ENCODE data around the gene MARCHF3.
"Not testable (repeated sequence)": the region's sequence is repeated elsewhere in the genome, so short reads cannot be mapped to it uniquely, and the experiment has no call there.

The MARCHF3 gene, protein sequence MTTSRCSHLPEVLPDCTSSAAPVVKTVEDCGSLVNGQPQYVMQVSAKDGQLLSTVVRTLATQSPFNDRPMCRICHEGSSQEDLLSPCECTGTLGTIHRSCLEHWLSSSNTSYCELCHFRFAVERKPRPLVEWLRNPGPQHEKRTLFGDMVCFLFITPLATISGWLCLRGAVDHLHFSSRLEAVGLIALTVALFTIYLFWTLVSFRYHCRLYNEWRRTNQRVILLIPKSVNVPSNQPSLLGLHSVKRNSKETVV

DNA sequence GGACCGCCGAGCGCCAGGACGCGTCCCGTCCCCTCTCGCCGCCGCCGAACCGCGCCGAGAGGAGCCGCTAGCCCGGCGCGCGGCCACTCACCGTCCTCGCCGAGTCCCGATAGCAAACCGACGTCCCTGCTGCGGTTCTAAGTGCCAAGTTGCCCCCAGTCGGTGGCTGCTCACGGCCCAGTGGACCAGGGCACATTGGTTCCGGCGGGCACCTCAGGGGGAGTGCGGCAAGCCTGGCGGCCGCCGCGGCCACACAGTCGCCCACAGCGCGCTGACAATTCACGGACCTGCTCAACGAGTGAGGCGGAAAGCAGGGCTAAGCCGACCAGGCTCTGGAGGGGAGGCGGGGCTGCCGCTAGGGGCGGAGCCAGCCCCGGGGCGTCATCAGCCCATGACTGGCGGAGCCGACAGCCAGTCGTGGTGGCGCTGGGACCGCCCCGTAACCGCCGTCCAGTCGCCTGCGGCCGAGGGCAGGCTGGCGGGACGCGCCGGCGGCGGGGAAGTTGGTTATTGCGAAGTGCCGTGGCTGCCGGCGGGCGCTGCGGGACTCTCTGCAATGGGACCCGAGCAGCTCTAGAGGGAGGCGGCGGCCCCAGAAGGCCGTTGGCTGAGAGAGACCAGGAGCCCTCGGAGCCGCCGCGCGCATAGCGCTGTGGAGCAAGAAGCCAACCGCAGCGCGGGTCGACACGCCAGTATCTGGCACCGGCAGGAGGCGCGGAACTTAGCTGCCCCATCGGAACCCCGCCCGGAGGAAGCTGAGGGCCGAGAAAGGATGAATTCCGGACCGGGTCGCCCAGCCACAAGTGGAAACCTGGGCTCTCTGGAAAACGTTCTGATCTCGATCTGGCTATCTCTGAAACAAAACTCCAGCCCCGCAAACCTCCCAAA lies at the start of gene MARCHF3:
Gene MARCHF3, minus strand, starts transcription at position 300 of the 888 bp plus-strand sequence. CDS start 112,387 bp downstream, outside the sequence.
- no peak for FAIRE-seq

DNA sequence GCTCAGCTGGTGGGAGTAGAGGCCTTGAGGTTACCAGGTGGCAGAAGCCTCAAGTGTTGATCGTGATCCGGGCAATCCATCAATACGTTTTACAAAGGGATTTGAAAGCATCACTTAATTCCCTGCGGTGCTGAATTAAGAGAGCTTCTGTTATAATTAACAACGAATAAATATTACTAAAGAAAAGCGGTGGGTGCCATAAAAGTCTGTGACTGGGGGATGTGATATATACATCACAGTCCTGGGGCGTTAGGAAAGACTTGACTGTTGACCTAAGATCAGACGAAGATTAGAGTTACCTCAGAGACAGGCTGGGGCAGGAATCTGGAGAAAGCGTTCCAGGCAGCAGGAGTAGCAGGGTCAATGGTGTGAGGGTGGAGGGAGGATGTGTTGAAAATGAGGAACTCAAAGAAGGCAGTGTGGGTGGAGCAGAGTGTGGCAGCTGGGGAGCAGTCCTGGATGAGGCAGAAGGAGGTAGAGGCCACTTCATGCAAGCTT lies 49.7 kb upstream of the MARCHF3 start:
- FAIRE-seq = no peak

DNA sequence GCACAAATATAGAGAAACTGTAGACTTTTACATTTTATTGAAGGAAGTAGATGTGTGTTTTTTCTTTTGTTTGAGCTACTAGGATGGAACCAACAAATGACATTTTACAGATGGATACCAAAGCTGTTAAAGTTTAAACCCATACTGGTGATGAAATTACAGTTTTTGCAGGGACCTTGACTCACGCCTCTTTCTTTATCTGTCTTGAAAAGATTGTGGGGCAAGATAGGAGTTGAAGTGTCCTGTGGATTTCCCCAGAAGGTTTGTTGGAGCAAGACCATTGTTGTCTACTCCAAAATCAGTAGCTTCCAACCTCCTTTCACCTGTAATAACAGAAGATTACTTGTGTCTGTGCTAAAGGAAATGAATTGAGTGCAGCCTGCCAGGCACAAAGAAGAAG lies 47.0 kb upstream of the MARCHF3 start:
- FAIRE-seq = no peak

DNA sequence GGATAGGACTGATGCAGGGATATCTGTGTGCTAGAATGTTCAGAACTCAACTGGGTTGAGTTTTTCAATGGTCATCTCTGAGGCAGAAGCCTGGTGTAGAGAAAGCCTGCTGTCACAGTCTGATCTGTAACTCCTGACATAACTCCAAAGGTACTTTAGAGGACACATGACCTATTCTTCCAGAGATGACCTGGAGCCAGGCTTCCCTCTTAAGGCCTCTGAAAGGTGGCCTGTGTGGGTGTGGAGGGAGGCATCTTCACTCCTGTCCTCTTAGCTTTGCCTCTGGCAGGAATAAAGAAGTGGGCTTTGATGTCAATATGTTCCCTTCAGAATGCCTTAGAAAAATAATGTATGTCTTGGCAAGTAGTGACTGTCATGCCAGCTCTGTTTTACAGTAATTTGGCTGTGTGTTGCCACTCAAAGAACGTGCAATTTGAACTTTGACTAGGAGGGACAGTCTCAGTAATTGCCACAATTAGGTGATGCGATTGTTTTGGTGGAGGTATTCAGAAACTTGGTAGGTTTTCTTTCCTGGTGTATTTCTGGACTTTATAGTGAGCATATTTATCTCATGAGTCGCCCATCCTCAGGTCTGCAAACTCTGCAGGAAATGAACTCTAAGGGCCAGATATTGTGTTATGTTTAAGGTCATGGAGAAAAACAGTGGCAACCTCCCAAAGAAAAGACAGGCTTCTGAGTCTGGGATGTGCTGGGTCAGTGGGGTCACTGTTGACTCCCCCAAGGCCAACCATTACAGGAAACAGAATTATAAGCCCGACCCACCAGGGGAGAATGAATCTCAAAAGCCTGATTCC lies 46.2 kb upstream of the MARCHF3 start:
- no peak for FAIRE-seq

DNA sequence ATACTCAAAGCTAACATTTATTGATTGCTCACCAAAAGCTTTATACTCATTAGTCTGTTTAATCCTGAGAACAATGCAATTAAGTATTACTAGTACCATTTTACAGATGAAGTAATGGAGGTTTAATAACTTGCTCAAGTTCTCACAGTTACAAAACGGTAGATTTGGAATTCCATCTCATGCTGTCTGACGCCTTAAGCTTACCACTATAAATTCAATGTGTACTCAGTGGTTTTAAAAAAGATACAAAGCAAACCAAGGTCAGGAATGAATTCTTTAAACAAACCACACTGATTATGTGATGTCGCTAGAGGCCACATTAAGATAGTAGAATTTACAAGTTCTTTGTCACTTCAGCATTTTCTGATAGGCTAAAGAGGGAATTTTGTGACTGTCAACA lies 44.1 kb upstream of the MARCHF3 start:
- FAIRE-seq = no peak

DNA sequence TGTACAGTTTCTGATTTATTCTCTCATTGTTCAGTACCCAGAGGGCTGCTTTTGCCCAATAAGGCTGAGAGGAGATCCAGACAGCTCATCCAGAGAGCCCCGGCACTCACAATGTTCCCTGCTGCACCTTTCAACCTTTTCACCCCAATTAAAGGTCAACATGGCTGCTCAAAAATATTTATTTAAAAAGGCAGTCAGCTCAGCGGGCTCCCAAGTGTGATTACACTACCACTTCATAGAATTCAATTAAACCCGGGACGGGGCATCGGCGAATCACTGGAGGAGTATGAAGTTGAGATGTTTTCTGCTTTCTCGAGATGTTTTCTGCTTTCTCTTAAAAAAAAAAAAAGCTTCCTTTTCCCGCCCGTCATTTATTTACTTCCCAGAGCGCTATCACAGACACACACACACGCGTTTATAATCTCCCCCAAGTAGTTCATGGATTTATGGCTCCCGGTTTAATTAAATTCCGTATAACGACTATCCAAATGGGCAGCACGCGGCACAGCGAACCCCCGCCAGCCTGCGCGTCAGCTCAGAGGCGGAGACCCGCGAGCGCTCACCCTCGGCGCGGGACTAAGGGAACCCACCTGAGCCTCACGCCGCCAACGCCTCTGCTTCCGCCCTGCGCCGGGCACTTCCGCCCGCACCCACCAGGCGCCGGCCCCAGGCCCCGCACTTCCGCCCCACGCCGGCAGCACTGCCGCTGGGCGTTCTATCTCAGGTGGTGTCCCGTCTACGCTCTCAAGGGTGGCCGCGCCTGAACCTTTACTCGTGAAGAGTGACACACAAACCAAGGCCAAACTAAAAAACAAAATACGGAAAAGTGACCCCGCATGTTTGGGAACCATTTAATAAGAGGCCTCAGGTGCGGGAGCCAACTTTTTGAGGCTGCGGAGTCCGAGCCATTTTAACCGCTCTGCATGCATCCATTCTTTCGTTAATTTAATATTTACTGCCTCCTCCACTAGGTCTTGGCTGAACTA lies 42.8 kb upstream of the MARCHF3 start, which contains the start of gene C5orf63:
Gene C5orf63, minus strand, starts transcription at position 642 of the 986 bp plus-strand sequence. CDS start 14,507 bp downstream, outside the sequence.
- no peak for FAIRE-seq

DNA sequence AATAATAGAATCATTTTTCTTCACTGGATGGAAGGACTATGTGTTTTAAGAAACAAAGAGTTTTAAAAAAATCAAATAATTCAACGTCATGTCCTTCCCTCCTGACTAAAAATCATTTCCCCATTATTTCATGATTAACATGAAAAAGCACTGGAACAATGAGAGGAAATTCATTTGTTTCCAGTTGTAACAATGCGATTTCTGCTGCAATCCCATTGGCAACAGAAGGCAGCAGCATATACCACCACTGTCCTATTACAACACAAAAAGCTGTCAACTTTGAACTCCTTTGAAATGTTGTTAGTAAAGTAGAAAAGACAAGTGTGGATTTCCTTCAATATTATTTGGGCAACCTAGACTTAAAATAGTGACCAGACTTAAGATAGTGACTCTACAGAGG lies 39.9 kb upstream of the MARCHF3 start:
- no peak for FAIRE-seq

DNA sequence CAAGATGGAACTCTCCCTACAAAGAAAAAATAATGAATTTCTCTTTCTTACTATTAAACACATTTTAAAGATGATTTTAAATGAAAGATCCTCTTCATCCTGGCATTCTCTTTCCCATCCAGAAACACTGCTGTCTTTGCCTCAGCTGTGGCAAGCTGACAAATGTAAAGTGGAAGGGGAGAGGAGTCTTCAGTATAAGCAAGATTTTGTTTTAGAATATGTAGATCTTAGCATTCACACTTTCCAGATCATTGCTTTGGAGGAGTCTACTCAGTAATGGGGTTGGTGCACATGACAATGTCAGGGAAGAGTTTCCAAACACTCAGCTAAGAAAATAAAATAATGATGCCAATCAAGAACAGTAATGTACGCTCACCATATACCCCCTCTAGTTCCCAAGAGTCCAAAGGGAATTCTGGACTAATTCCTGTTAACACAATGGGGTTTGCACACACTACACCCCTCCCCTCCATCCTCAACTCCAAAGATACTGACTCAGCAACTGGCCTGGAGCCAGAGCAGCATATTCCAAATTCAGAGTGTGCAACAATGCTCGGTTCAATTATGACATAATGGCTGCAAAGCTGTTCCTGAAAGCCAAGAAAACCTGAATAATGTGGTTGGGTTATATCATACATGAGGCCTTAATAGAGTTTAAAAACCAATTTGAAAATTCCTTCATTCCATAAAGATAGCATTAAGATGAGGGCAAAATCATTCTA lies 38.3 kb upstream of the MARCHF3 start:
- no peak for FAIRE-seq

DNA sequence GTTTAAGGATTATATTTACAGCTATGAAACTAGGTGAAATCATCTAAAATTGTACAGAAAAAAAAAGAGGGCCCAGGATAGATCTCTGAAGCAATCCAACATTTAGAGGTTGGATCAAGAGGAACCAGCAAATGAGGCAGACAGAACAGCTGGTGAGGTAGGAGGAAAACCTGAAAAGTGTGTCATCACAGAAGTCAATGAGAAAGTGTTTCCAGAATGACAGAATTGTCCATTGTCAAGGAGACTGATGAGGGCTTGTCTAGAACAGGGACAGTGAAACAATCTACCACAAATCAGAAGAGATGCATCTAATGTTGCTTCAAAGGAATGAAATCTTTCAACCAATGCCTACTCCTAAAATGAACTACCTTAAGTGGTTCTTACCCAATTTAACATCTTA lies 36.4 kb upstream of the MARCHF3 start:
- no peak for FAIRE-seq

DNA sequence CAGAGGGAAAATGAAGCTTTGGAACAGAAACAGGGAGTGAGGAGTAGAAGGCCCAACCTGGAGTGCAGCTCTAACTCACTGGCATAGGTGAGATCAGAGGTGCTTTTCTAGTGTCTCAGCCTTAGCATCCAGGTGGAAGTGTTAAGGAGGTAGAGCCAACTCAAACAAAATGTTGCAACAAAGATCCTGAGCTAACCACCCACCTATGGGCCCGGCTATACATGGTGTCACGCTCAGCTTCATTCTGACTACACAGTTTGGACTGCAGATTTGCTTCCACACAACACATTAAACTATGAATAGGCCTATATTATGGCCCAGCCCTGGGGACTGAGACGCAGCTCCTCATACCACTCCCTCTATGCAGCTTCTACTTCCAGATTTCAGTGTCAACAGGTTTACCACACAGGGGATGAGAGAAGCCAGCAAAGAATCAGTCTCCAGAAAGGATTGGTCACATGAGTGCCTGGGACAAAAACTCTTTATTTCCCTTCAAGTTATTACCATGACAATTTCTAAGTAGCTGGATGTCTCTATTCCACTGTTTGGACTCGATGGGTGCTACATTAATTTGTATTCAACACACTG lies 34.0 kb upstream of the MARCHF3 start:
- no peak for FAIRE-seq

DNA sequence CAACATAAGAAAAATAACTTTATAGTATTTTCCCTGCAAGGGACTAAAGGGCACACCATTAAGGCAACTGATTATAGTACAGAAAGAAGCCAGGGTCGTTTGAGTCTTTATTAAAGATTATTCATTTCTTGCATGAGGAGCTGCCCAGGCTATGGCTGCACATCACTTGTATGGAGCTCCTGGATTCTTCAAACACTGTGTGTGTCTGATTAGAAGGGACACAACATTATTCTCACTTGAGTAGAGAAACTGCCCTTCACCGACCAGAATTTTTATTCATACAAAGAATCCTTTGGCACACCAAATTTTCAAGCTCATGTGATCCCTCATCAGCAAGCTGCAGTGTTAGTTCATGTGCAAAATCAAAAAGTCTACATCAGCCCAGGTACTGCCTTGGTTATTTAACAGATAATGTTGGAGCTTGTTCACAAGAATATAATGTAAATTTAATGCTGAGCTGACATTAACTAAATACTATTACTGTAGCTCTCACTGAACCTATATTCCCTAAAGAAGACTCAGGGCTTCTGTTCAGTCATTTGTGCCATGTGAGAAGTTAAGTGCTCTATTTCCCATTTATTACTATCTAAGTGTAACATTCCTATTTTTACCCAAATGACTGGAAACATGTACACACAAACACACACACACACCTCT lies 33.0 kb upstream of the MARCHF3 start:
- no peak for FAIRE-seq

DNA sequence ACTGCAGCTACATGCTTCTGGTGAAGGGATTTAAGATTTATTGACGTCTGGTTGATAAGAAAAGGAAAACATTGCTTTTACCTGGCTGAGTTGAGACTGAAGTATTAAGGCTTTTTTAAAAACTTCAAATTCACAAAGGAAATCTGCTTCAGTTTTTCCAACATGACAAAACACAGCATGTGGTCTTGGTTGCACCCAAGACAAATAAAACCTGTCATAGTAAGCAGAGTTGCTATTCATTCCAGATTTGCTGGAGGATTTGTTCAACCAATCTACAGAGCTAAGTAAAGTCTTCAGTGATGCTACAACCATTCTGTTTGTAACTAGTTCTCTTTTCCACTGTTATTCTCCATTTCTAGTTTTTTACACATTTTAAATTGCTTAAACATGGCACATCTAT lies 31.6 kb upstream of the MARCHF3 start:
- no peak for FAIRE-seq

DNA sequence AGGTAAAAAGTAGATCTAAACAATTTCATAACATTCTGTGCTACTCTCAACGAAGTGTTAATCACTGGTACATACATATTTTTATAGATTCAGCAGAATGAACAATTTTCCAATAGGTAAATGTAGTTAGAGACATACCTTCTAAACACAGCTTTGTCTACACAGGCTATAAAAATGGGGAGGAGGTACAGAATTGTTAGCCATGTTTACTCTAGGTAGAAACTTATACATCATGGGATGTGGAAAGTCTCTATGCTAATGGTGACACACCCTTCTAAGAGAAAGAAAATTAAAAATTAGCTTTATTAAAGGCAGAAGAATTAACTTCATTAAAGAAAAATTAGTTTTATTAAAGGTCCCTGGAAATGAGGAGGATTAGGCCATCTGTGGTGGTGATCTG lies 31.2 kb upstream of the MARCHF3 start:
- no peak for FAIRE-seq

DNA sequence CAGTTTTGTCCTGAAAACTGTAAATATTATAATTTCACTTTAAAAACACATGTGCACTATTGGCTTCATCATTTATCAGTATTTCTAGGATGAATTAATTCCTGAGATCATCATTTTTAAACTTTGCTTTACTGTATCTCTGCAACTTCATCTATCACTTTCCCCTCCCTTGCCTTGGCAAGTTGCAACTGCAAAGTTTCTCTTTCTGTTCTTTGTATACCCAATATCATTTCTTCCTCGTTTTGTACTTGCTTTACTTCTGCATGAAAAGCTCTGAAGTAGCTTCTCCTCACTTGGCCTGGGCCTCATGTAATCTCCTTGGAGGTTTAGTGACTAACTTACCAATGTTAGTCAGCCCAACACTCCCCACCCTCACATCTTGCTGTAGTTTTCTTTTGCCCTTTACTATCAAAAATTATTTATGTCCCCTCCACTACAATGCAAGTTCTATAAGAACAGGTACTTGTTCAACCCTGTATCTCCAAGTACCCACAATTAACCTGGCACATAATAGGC lies 30.2 kb upstream of the MARCHF3 start:
- no peak for FAIRE-seq

DNA sequence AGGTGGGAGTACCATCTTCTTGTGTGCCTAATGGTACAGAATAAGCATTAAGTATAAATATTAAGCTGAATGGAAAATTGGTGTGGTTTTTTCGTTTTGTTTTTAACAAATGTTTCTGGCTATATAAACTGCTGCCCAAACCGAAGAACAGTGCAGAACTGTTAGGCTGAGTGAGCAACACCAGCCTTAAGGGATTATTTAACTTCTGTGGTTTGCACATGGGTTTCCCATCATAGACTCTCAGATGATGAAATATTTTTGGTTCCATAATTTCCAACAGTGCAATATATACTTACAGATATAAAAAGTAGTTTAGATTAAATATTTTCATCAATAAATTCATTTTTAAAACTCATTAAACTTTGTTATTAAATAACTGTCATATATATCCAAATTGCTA lies 26.5 kb upstream of the MARCHF3 start:
- FAIRE-seq = no peak

DNA sequence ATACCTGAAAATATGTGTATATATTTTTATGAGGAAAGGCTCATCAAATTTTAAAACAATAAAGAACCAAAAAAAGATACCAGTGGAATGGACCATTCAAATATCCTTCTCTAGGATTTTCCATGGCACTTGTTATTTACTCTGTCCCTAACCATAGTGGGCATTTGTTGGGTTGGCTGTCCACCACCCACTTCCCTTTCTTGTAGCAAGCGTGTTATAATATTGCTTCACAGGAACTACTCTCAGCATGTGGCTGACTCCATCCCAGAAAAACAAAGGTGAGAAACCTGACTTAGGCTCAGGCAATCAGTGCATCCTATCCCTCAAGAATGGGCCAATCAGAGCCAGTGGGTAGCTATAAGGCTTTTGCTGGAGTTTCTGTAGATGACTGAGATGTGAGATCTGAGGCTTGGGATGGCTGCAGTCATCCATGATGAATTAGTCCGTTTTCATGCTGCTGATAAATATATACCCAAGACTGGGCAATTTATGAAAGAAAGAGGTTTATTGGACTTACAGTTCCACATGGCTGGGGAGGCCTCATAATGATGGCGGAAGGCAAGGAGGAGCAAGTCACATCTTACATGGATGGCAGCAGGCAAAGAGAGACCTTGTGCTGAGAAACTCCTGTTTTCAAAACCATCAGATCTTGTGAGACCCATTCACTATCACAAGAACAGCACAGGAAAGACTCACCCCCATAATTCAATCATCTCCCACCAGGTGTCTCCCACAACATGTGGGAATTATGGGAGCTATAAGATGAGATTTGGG lies 25.7 kb upstream of the MARCHF3 start:
- FAIRE-seq = no peak

DNA sequence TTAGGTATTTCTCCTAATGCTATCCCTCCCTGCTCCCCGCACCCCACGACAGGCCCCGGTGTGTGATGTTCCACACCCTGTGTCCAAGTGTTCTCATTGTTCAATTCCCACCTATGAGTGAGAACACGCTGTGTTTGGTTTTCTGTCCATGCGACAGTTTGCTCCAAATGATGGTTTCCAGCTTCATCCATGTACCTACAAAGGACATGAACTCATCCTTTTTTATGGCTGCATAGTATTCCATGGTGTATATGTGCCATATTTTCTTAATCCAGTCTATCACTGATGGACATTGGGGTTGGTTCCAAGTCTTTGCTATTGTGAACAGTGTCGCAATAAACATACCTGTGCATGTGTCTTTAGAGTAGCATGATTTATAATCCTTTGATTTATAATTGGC lies 23.2 kb upstream of the MARCHF3 start:
- not testable (repeated sequence) for FAIRE-seq

DNA sequence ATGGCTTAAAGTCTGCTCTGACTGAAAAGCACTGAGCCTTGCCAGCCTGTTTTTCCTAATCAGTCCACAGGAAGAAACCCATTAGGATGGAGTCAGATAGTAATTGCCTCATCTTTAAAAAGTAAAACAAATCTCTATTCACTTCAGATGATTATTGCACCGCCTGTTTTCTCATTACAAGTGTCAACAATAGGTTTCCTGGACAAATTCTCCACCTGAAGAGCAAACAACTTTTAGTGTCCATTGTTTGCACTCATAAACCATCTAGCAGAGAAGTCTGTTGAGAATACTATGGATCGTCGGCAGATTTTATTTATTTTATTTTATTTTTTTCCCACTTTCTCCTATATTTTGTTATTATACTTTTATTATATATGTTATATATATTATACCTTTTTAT lies 22.7 kb upstream of the MARCHF3 start:
- no peak for FAIRE-seq

DNA sequence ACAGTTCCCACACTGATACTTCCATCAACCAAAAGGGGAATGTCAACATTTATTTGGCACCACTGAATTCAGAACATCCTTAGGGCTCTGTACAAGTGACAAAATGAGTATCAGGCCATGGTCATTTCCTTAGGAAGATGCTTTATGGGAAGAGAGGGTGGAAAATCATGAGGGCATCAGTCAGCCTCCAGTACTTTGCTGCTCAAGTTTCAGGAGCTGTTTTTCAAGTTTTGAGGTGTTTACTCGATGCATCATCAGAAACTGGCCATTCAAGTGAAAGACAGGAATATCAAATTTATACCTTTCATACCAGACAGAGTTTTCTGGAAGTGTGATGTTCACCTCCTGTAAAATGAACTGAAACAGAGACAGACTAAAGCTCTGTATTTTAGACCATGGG lies 21.2 kb upstream of the MARCHF3 start:
- no peak for FAIRE-seq

Measured in TTC549 (cell line).